Lung (tissue), 12 donors: ENCODE data around the gene FAM81B. TPM values are rescaled to one million over a fixed set of nuclear protein-coding genes. Genes with fewer than 3 reads are reported as not detected.

Experiments used
- ATAC-seq: fragments of 200-7000 bp; cut with Tn5 transposase; one replicate; pipeline ENCODE4 v1.9.1; 2020; ENCODE audit warnings: moderate number of reproducible peaks; ENCODE audit not compliant: insufficient read depth, low FRiP score
- DNase-seq, 3 donors: peaks; one replicate each; pipeline ENCODE4 v3.0.0-alpha.2; 2013 to 2017
- H3K27ac ChIP-seq, 2 donors: one replicate each; pipeline ENCODE4 v1.5.1; 2013; ENCODE audit warnings: mild to moderate bottlenecking in 2 of 2, moderate library complexity in 2 of 2, control low read depth in 1 of 2, inconsistent platforms in 1 of 2, low read depth in 1 of 2, low read length in 1 of 2
- H3K27me3 ChIP-seq, 3 donors: one replicate each; pipeline ENCODE4 v1.5.1; 2013; ENCODE audit warnings: low read length in 2 of 3; ENCODE audit not compliant: control insufficient read depth in 3 of 3, insufficient read depth in 3 of 3
- H3K36me3 ChIP-seq, 4 donors: one replicate each; pipeline ENCODE4 v1.5.1; 2013; ENCODE audit warnings: low read length in 4 of 4, mild to moderate bottlenecking in 1 of 4, moderate library complexity in 1 of 4; ENCODE audit not compliant: control insufficient read depth in 4 of 4, insufficient read depth in 4 of 4
- H3K4me1 ChIP-seq, 5 donors: one replicate each; pipeline ENCODE4 v1.5.1; 2013; ENCODE audit warnings: low read length in 5 of 5, mild to moderate bottlenecking in 2 of 5, moderate library complexity in 1 of 5; ENCODE audit not compliant: control insufficient read depth in 5 of 5, insufficient read depth in 5 of 5
- H3K4me3 ChIP-seq: one replicate; pipeline ENCODE4 v1.5.1; 2013; ENCODE audit warnings: mild to moderate bottlenecking, control low read depth, moderate library complexity
- H3K9ac ChIP-seq, 2 donors: one replicate each; pipeline ENCODE4 v1.5.1; 2013; ENCODE audit warnings: low read length in 2 of 2, control low read depth in 1 of 2; ENCODE audit not compliant: insufficient read depth in 1 of 2
- H3K9me3 ChIP-seq, 4 donors: one replicate each; pipeline ENCODE4 v1.5.1; 2013; ENCODE audit warnings: low read length in 3 of 4, mild to moderate bottlenecking in 1 of 4, moderate library complexity in 1 of 4; ENCODE audit not compliant: control insufficient read depth in 4 of 4, insufficient read depth in 3 of 4
- CTCF ChIP-seq: IDR thresholded peaks from 2 replicates; pipeline ENCODE4 v1.5.1; 2012; ENCODE audit warnings: mild to moderate bottlenecking; ENCODE audit errors: control extremely low read depth, extremely low read depth
- WGBS, 2 donors: extraction: QIAGEN DNeasy Blood & Tissue Kit; methylation state at CpG; one replicate each; pipeline ENCODE4 v1.1.7; 2013; 5-methylcytosine and 5-hydroxymethylcytosine counted together
- polyA plus RNA-seq, 2 donors: library from polyadenylated mRNA; stranded (reverse); fragments of 200-250 nt; gene quantifications; one replicate each; pipeline ENCODE4 v1.2.1, GENCODE V29; 2013
- total RNA-seq, 2 donors: library from RNA; depleted of rRNA in 1 of 2; stranded (reverse); fragments of >200 nt in 1 of 2; gene quantifications; one replicate each; pipeline ENCODE4 v1.2.1, GENCODE V29; 2014 to 2021
- donor health status: control.
- donor health status: control.
- donor health status: Bipolar disorder and iron deficiency.
- donor health status: healthy.
- donor health status: DM: yes; HTN: yes; CAD: no.

The FAM81B gene
- total and polyA plus RNA-seq, 4 donors = 8.6 to 25.5 (median 18.4) TPM

GRCh38 chr5:95426227-95426626, 35.1 kb downstream of the FAM81B start:
- DNase-seq (no peak), ATAC-seq (no peak)
- no peaks in the 10 kb centered on the region for H3K36me3 ChIP-seq
- no peaks in the 10 kb centered on the region for H3K9me3 ChIP-seq
- no peak overlapping the region for H3K9ac ChIP-seq
- H3K27ac ChIP-seq = no peak overlapping the region
- H3K27me3 ChIP-seq = no peaks in the 10 kb centered on the region
- TF ChIP-seq CTCF = no peak
- no peaks in the 10 kb centered on the region for H3K4me1 ChIP-seq
- no peak overlapping the region for H3K4me3 ChIP-seq
- 74 to 78% methylated on average over 5 of the region's 5 CpGs for WGBS, 2 donors

GRCh38 chr5:95432779-95433178, 41.6 kb downstream of the FAM81B start:
- no peak overlapping the region for H3K4me3 ChIP-seq
- 95 to 98% methylated on average over 2 of the region's 2 CpGs for WGBS, 2 donors
- H3K27me3 ChIP-seq = no peaks in the 10 kb centered on the region
- H3K9ac ChIP-seq = no peak overlapping the region
- H3K4me1 ChIP-seq = no peaks in the 10 kb centered on the region
- no peaks in the 10 kb centered on the region for H3K9me3 ChIP-seq
- TF ChIP-seq CTCF = no peak
- H3K36me3 ChIP-seq = no peaks in the 10 kb centered on the region
- no peak for DNase-seq
- H3K27ac ChIP-seq = no peak overlapping the region
- ATAC-seq = no peak

- DNase-seq (no peak), ATAC-seq (no peak)
- H3K27me3 ChIP-seq = no peaks in the 10 kb centered on the region
- no peak overlapping the region for H3K9ac ChIP-seq
- no peaks in the 10 kb centered on the region for H3K9me3 ChIP-seq
- TF ChIP-seq CTCF = no peak
- no peak overlapping the region for H3K4me3 ChIP-seq
- WGBS, 2 donors = 58 to 73% methylated on average over 6 of the region's 6 CpGs
- no peaks in the 10 kb centered on the region for H3K36me3 ChIP-seq
- H3K27ac ChIP-seq = no peak overlapping the region
- no peaks in the 10 kb centered on the region for H3K4me1 ChIP-seq
Observed at GRCh38 chr5:95439801-95440493, 48.8 kb downstream of the FAM81B start.

GRCh38 chr5:95440825-95441224, 49.7 kb downstream of the FAM81B start:
- WGBS, 2 donors = 63 to 91% methylated on average over 10 of the region's 10 CpGs
- TF ChIP-seq CTCF = no peak
- Histone ChIP-seq H3K27ac (no peak overlapping the region), H3K4me3 (no peak overlapping the region), H3K9ac (no peak overlapping the region), H3K27me3 (no peaks in the 10 kb centered on the region), H3K36me3 (no peaks in the 10 kb centered on the region), H3K9me3 (no peaks in the 10 kb centered on the region), H3K4me1 (no peaks in the 10 kb centered on the region)
- ATAC-seq (no peak), DNase-seq (no peak)
